GM19193 (cell line): ENCODE results near the gene CCDC141.

ENCODE experiments used
- POLR2A ChIP-seq: IDR thresholded peaks from 4 replicates; pipeline ENCODE4 v1.6.1; 2011; ENCODE audit not compliant: insufficient read depth, insufficient read length; ENCODE audit errors: extremely low read depth

The CCDC141 gene

DNA sequence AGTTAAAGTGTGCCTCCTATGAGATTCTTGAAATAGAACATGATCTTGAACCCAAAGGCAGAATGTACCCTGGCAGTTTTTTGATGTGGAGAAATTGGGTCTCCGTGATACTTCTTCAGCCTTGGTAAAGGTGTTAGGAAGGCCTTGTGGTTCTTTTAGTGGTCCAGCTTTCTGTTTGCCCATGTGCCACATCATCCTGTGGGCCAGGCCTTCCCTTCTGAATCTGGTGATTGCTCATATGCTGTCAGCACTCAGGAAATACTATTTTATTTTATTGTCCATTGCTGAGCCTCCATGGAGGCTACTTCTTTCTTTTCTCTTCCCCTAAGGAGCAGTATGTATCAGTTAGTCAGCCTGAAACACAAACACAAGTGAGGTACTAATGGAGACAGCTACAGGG is 52.9 kb downstream of the CCDC141 start:
- TF ChIP-seq POLR2A, result no peak

DNA sequence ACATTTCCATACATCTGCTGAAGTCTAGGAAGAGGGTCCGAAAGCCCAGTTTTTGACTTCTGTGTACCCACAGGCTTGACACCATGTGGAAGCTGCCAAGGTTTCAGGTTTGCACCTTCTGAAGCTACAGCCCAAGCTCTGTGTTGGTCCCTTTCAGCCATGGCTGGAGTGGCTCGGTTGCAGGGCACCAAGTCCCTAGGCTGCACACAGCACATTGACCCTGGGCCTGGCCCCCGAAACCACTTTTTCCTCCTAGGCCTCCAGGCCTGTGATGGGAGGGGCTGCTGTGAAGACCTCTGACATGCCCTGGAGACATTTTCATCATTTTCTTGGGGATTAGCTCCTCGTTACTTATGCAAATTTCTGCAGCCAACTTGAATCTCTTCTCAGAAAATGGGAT is 55.7 kb downstream of the CCDC141 start:
- TF ChIP-seq POLR2A, result no peak

DNA sequence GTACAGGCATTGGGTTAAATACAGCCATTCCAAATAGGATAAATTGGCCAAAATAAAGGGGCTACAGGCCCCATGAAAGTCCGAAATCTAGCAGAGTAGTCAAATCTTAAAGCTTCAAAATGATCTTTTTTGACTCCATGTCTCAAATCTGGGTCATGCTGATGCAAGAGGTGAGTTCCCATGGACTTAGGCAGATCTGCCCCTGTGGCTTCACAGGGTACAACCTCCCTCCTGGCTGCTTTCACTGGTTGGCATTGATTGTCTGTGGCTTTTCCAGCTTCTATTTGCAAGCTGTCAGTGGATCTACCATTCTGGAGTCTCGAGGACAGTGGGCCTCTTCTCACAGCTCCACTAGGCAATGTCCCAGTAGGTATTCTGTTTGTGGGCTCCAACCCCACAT is 56.1 kb downstream of the CCDC141 start:
- TF ChIP-seq POLR2A, result no peak

DNA sequence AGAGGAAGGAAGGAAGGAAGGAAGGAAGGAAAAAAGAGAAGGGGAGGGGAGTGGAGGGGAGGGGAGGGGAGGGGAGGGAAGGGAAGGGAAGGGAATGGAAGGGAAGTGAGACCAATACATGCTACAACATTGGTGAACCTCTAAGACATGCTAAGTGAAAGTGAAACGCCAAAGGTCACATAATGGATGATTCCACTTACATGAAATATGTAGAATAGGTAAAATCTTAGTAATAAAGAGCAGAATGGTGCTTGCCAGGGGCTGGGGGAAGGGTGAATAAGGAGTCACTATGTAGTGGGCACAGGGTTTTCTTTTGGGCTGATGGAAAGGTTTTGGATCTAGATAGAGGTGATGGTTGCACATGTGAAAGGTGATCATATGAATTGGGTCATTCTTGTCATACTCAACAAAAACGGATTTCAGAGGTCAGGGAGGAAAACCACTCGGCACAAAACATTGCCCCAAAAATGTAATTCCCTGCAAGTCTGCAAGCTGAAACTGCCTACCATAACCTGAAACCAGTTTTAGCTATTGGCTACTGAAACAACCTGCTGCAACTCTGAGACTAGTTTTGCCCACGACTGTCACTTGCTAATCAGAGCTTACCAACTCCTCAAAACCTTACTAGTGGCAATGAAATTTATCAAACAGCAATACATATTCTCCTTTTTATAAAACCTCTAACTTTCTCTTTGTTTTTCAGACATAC is 59.2 kb downstream of the CCDC141 start:
- TF ChIP-seq POLR2A, result no peak

DNA sequence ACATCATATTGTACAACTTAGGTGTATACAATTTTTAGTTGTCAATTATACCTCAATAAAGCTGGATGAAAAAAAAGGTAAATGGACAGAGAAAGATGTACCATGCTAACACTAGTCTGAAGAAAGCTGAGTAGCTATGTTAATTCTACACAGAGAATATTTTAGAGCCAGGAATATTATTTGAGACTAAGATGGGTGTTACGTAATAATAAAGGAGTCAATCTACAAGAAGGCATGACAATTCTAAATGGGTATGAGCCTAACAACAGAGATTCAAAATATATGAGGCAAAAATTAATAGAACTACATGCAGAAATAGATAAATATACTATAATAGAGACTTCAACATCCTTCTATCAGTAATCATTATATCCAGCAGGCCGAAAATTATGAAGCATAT is 69.1 kb downstream of the CCDC141 start:
- TF ChIP-seq POLR2A, result no peak

DNA sequence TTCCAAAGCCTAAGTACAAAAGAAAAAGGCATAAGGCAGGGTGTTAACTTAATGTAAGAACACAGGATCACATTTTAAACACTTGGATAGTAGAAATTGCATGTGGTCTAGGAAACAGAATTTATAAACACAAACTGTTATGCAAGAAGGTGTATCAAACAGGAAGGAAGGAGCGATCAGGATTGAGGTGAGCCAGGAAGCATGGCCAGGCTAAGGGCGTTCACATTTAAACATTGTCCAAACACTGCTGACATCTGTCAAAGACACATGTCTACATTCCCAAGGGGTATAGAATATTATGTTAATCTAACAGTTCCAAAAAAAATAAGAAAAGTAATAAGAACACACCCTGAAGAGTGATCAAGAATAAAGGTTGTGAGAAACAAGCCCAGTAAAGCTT is 71.3 kb downstream of the CCDC141 start:
- no peak for TF ChIP-seq POLR2A

DNA sequence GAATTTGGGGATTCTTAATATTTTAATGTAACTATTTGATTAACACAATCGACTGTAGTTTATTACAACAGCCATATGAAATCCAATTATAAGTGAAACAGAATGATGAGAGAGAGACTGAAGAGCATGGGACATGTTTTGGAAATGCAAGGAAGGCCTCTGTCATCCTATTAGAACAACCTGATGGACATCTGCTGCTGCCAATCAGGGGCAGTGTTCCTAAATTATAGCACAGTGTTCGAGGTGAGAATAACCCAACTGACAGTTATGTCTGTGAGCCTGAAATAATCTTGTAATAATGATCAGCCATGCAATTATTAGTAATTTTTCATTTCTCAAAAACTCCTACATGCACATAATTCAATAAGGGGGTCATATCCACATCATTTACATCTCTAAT is 73.6 kb downstream of the CCDC141 start:
- TF ChIP-seq POLR2A, result no peak

DNA sequence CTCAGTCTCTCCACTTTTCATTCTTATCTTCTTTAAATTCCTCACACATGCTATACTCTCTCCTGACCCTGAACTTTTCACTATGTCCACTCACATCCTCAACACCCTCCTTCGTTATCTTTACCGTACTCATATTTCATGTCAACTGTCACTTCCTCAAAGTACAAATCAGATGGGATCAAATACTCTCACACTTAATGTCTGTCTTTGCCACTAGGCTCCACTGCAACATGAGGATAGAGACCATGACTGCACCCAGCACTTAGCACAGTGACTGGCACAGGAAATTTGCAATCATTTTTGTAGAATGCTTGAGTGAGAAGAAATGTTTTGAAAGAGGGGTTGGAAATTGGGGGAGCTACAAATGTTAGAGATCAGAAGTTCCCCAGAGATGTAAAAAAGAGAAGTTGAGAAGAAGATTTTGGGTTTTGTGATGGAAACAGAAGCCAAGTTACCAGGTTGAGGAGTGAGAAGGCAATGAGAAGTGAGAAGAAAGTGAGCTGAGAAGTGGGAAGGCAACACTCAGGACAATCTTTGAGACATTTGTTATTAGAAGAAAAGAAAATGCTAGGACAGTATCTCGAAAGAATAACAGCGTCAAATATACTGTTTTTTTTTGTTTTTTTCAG is 87.0 kb downstream of the CCDC141 start:
- no peak for TF ChIP-seq POLR2A

DNA sequence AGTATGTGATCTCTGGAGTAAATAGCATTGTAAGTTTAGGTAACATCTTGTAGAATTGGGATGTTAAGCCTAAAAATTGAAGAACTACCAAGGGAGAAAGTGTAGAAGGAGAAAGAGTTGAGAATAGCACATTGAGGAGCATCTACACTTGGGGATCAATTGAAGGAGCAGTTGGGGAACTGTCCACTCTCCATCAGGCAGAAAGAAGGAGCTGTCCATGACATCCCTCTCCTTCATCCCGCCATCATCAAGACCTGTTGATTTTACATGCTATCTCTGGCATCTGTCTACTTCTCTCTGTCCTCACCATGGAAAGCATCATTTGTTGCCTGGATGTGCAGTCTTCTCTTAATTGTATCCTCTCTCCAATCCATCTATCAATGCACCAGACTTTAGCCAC is 87.8 kb downstream of the CCDC141 start:
- no peak for TF ChIP-seq POLR2A

DNA sequence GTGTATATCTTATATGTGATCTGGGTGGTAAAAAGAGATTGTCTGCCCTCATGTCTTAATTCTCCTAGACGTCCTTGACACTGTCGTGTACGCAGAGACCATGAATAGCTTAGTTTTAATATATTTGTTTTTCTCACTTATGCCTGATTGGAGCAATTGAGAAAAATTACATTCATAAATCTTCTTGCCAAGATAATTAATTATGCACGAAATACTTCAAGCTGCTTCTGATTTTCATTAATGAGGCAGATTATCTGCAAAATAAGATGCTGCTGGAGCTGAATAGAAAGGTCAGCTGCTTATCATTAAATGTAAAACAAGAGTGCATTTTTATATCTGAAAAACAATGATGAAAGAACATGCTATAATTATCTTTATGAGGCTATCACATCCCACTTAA is 95.9 kb downstream of the CCDC141 start:
- TF ChIP-seq POLR2A, result no peak

DNA sequence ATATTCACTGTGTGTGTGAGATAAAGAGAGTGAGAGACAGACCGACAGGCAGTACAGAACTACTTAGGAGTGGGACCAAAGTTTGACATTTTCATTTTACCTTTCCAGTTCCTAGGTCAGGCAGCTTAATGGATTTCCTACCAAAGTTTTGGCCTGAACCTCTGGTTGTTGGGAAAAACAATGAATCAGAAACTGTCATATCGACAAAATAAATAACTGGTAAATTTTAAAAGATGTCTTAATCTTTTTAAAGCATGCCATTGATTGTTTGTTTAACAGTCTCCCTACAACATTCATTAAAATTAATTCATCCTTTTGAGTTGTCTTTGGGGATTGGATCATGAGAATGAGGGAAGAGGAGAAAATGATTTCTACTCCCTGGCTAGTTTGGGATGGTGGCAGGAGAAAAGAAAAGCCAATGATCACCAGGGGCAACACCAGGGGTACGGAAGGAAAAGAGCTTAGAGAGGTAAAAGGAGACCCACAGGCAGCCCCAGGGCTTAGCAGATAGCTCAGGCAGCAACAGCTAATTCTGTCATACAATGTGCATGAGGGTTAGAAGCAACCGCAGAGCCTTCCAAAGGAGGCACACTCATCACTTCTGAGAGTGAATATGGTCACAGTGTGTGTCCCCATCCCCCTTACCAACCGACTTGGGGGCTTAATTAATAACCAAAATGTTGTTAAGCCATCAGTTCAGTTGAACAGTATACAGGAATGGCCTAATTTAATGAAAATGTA is 98.5 kb downstream of the CCDC141 start:
- TF ChIP-seq POLR2A, result no peak

DNA sequence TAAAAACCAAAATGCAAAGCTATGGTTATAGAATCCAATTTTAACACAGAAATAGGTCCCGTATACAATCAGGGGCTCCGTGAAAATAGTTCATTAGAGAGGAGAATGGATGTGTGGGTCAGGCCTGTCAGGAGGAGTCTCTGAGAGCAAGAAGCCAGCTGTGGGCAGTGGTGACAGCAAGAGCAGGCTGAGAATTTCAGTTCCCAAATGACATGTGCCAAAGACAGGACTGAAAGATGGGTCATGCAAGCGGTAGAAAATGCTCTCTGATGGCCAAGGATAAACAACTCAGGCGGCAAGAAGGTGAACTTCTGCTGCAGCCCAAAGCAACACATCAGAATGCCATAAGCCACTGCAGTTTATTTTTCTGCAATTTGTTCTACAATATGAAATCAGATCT is 100.4 kb downstream of the CCDC141 start:
- TF ChIP-seq POLR2A, result no peak

DNA sequence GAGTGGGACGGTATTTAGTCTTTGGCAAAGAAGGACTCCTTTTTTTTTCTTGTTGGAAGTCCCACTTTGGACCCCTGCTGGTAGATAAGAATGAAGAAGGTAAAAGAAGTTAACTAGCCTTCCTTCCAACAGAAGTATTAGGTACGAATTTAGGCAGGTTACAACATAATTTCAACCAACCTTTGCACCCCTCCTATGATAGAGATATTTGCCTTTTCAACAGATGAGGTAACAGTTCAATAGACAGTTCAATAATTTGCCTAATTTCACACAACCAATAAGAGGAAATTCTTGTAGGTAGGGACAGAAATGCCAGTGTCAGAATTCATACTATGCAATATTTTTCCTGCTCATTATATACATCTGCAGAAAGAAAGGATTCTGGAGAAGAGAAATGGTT is 100.8 kb downstream of the CCDC141 start:
- no peak for TF ChIP-seq POLR2A

DNA sequence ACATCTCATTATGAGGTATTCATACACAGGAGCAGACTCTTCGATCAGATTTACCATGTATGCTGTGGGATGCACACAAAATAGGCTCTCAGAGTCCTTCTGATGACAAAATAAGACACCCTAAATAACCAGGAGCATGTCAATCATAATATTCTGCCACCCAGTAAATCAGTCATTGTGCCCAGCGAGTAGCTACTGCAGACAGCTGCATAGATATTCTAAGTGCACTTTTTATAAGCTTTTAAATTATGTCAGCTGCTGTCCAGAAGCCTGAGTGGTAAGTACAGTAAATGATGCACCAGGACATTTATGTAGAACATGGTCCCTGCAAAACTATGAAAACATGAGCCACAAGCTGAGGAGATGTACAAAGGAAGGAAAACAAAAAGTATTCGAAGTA is 102.9 kb downstream of the CCDC141 start:
- no peak for TF ChIP-seq POLR2A

DNA sequence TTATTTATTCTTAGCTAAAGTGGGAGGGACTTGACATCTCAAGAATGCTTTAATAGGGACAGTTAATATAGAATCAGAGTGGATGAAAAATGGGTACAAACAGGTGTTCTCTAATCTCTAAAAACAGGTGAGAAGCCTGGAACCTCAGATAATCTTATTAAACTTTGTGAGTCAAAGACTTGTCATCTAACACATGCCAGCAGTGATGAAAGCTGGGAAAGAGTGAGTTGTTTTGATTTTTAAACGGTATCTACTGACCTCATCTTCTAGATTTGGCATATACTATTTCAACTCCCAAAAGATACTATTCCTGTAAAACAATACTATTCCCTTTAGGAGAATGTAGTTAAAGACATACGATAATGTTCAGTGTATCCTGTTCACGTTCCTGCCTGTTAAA is 103.4 kb downstream of the CCDC141 start:
- TF ChIP-seq POLR2A, result no peak

DNA sequence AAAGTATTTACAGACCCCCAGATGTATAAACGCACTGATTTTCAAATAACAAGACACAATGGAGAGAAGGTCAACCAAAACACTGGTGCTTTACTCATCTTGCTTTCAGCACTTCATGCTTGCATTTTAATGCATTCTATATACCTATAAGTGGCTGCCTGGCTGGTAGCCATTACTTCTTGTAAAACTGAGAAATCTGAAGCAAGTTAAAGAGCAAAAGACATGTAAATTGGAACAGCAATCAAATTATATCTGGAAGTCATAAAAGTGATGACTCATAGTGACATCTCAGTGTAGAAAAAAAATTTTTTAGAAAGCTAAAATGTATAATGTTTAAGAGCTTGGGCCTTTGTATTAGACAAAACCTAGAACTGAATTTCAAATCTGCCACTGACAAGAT is 106.2 kb downstream of the CCDC141 start:
- no peak for TF ChIP-seq POLR2A
